PC-3 (cell line): ENCODE measurements around the gene MAGIX.

Experiments
- CTCF ChIP-seq: fragments of 300-600 bp; sonication (generic); conservative IDR thresholded peaks from 2 replicates; pipeline ENCODE4 v1.5.1; 2017; ENCODE audit warnings: antibody characterized with exemption, low read depth, mild to moderate bottlenecking, low read length
- EZH2 ChIP-seq: fragments of 300-600 bp; sonication (generic); IDR thresholded peaks from one replicate; pipeline ENCODE4 v1.6.1; 2017; ENCODE audit warnings: antibody characterized with exemption, mild to moderate bottlenecking, low read length; ENCODE audit not compliant: unreplicated experiment
- EZH2phosphoT487 ChIP-seq: fragments of 300-600 bp; sonication (generic); IDR thresholded peaks from 2 replicates; pipeline ENCODE4 v1.6.1; 2018; ENCODE audit warnings: mild to moderate bottlenecking, antibody characterized with exemption, low read length, borderline replicate concordance

- TF ChIP-seq CTCF: no peak
- no peak for TF ChIP-seq EZH2phosphoT487
- no peak for TF ChIP-seq EZH2
These were observed 5.2 kb downstream of the MAGIX start for GRCh38 chrX:49167740-49168108.
